Measurements from ENCODE around the gene CFAP141.
"Not testable (repeated sequence)": the region's sequence is repeated elsewhere in the genome, so short reads cannot be mapped to it uniquely, and the experiment has no call there.

CFAP141 gene

DNA sequence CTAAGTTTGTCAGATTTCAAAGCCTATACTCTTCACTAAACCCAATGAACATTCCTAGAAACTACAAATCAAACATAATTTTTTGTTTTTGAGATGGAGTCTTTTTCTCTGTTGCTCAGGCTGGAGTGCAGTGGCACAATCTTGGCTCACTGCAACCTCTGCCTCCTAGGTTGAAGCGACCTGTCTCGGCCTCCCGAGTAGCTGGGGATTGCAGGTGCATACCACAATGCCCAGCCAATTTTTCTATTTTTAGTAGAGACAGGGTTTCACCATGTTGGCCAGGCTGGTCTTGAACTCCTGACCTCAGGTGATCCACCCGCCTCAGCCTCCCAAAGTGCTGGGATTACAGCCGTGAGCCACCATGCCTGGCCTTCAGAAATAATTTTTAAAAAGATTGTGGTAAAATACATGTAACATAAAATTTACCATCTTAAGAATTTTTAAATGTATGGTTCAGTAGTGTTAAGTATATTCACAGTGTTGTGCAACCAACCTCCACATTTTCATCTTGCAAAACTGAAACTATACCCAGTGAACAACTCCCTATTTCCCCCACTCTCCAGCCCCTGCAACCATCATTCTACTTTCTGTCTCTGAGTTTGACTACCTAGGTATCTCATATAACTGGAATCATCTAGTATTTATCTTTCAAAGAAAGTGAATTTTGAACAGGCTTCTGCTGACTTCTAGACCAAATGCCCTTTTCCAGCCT lies 2.7 kb upstream of the CFAP141 start:
- no peak for DNase-seq (ENCODE audit: low spot score)

DNA sequence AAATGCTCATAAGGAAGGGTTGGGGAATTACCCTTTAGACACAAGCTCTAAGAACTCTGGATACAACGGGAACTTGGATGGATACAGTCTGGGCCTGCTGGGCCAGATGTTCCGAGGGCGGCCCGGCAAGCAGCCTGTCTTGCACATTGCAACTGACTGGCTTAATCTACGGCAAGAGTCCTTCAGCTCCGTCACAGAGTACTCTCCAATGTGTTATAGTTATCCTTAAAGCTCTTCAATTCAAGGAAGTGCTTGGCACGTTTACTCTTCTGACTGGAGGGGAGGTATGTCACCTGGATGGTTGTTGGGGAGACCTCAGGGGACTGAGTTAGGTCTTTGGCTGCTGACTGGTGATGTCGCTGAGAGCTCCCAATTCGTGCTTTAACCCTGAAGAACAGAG lies 1.1 kb upstream of the CFAP141 start:
- DNase-seq (ENCODE audit: low spot score): no peak

- DNase-seq (ENCODE audit: low spot score): not testable (repeated sequence)
Measured at GRCh38 chr1:154205778-154206177, 355 bp downstream of the CFAP141 start.

DNA sequence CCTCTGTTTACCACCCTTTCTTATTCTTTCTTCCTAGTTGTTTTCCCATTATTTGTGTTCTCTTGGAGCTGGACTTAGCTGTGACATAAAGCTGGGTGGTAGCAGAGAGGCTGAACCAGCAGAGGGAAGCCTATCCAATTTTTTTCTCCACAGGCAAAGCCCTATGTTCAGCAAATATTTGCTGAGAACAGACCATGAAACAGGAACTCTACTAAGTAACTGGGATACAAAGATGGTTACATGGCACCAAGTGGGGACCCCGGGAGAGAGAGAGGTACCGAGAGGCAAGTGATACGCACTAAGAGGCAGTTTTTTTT lies 6.6 kb downstream of the CFAP141 start:
- no peak for DNase-seq (ENCODE audit: low spot score)

DNA sequence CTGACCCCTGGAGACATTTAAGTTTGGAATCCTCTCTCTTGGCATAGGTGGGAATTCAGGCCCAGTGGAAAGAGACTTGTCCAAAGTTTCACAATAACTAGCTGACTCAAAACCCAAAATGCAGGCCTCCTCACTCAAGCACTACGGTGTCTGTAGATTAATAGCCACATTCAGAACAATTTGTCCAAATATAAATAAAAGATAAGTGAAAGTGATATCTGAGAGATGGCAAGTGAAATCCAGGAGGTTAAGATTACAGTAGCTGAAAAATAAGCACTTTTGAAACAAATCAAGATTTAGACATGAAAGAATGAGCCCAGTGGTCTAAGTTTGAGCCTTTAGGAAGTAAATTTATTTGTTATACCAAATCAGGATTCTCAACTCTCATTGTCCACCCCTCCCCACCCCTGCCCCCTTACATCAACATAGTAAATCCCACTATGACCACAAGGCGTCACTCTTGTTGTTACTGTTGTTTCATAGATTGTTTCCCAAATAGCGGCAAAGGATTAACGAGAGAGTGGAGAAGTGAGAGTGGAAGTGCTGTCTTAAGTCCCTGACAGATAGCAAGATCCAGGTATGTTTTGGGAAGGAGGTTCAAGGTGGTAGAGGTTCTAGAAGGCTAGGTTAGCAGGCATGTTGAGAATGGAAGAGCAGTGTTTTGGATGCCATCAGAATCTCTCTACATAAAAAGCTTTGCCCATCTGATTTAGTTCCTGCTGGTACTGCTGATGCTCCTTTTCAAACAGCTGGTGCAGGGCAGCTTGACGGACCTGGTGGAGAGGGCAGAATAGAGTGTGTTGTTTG lies 7.2 kb downstream of the CFAP141 start:
- DNase-seq (ENCODE audit: low spot score): no peak

- no peak for DNase-seq (ENCODE audit: low spot score)
Measured at GRCh38 chr1:154193821-154194220, 12.3 kb downstream of the CFAP141 start.

DNA sequence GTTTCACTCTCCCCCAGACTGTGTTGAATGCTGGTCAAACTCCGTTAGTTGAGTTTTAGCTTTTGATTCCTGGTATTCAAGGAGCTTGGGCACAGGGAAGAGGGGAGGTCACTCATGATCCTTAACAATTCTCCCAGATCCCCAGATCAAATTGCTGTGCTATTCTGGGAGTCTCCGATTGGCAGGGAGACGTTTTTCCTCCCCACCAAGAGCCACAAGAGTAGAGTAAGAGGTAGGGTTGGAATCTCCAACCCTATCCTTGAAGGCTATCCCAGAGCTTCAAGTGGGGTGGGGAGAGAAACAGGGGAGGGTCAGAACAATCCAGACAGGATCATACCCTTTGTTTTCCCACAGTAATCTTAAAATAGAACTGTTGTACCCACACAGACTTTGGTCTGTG lies 13.7 kb downstream of the CFAP141 start:
- no peak for DNase-seq (ENCODE audit: low spot score)

DNA sequence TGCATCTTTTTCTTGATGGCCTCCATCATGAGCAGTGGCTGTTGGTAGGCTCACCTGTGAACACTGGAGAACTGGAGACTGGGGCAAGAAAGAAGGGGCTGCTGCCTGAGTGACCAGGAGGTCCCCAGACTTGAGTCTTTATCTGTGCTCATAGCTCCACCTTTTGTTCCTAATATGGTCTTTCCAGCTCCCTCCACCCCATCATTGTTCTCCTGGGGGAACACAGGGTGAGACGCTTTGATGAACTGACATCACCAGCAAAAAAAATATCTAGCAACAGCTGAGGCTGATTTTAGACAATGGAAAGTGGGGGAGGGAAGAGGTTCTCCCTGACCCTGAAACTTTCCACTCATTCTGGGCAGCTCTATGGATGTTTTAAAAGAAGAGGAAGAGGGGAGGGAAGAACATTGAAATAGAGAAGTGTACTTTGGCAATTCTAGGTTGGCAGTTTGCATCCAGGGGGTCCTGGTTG lies 14.1 kb downstream of the CFAP141 start, which contains the start of gene TPM3:
TSS of gene TPM3 (minus strand) at position 111 of the 472 bp plus-strand sequence. CDS start at position 29, 82 bp downstream.
- DNase-seq (ENCODE audit: low spot score): no peak

GRCh38 chr1:154190550-154190949 lies 15.6 kb downstream of the CFAP141 start:
- no peak for DNase-seq (ENCODE audit: low spot score)

GRCh38 chr1:154186852-154187501 lies 19.2 kb downstream of the CFAP141 start:
- DNase-seq (ENCODE audit: low spot score): no peak

GRCh38 chr1:154186177-154186576 lies 20.0 kb downstream of the CFAP141 start:
- DNase-seq (ENCODE audit: low spot score): peak; percentile 68

- peak; percentile 97 for DNase-seq (ENCODE audit: low spot score)
Measured at GRCh38 chr1:154183046-154183915, 22.9 kb downstream of the CFAP141 start.

GRCh38 chr1:154182344-154183045 lies 23.6 kb downstream of the CFAP141 start:
- no peak for DNase-seq (ENCODE audit: low spot score)

DNA sequence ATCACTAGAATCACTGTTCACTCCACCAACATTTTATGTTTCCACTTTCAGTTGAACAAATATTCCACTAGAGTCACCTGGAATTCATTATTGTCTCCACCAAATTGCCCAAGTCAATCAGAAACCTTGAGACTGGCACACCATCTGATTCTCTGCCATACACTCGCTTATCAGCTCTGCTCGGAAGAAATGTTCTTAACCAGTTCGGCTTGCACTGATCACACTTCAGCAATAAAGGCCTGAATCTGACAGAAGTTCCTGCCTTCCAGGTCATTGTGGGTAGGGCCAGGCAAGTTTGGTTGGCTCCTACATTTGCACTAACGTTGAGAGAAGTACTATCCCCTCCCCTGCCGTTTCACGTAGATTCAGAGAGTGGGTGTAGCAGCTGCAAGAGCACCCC lies 24.2 kb downstream of the CFAP141 start:
- no peak for DNase-seq (ENCODE audit: low spot score)

- no peak for DNase-seq (ENCODE audit: low spot score)
Measured at GRCh38 chr1:154179946-154180687, 26.0 kb downstream of the CFAP141 start.

GRCh38 chr1:154178911-154179811 lies 27.0 kb downstream of the CFAP141 start:
- DNase-seq (ENCODE audit: low spot score): peak; percentile 46

DNA sequence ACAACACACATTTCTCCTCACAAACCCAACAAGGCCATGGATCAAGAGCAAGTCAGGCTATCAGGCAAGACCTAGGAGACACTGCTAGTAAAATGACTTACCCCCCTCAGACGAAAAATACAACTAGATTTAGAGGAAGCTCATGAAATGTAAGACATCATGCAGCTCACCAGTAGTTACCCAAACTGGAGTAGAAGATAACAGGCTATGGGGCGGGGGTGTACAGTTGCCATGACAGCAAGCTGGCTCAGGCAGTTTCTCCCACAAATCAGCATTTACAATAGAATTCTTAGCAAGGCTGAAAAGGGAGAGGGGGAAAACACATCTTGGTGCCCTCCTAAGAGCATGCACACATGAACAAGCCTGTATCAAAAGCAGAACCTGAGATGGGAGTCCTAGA lies 28.1 kb downstream of the CFAP141 start:
- DNase-seq (ENCODE audit: low spot score): no peak

GRCh38 chr1:154176337-154176736 lies 29.8 kb downstream of the CFAP141 start:
- no peak for DNase-seq (ENCODE audit: low spot score)

DNA sequence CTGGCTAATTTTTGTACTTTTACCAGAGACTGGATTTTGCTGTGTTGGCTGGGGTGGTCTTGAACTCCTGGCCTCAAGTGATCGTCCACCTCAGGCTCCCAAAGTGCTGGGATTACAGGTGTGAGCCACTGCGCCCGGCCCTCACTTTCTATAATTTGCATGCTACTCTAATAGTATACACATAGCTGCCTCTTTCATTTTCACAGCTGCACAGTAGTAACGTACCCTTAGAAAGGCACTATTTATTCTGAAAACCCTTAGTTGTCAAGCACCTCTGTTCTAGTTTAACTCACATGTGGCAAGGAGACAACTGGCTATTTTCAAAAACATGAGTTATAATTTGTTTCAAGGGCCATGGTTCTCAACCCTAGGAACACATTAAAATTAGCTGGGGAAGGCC lies 31.5 kb downstream of the CFAP141 start:
- no peak for DNase-seq (ENCODE audit: low spot score)

Data from HuH-7 (cell line).